K562 (cell line): Measurements from ENCODE around the gene CLEC3B.

Source experiments
- FOXM1 ChIP-seq, 2 experiments: fragments of 450-650 bp in 1 of 2; sonication (generic) in 1 of 2; formaldehyde crosslinking in 1 of 2; IDR thresholded peaks; 2 replicates each; pipeline versions ENCODE4 v1.6.1 to v1.9.0; 2017 to 2022; ENCODE audit warnings: low read depth in 2 of 2, mild to moderate bottlenecking in 2 of 2, missing genetic modification reagents in 1 of 2, moderate library complexity in 1 of 2
- GABPA ChIP-seq: fragments of 200-800 bp; sonication (Bioruptor generic); conservative IDR thresholded peaks from 2 replicates; pipeline ENCODE4 v1.6.1; 2016; ENCODE audit warnings: low read depth, missing genetic modification characterization, missing compliant biosample characterization
- TF ChIP-seq, protein P1 (sequence below): fragments of 200-800 bp; sonication (Bioruptor generic); IDR thresholded peaks from 2 replicates; pipeline ENCODE4 v1.6.1; 2016; ENCODE audit warnings: missing genetic modification characterization, missing compliant biosample characterization
- TF ChIP-seq, protein P2 (sequence below), 3 experiments: IDR thresholded peaks in 2 of 3; conservative IDR thresholded peaks in 1 of 3; 2 replicates each; pipeline ENCODE4 v1.5.1; 2011 to 2012; ENCODE audit warnings: low read length in 3 of 3, mild to moderate bottlenecking in 3 of 3, control low read depth in 2 of 3, improper control_type of control experiment in 1 of 3, inconsistent platforms in 1 of 3, low read depth in 1 of 3, mixed read lengths in 1 of 3, moderate library complexity in 1 of 3; ENCODE audit not compliant: insufficient read depth in 2 of 3

- TF ChIP-seq GABPA (tag) (peak; percentile 93), FOXM1 (IDR thresholded peaks at IDR 0.05; ENCODE audit: low read depth) (no peak; the same call in 1 of the 2 replicates), FOXM1 (CRISPR knock-in tag; IDR thresholded peaks at IDR 0.05; ENCODE audit: low read depth) (no peak)
- TF ChIP-seq, protein P1, sequence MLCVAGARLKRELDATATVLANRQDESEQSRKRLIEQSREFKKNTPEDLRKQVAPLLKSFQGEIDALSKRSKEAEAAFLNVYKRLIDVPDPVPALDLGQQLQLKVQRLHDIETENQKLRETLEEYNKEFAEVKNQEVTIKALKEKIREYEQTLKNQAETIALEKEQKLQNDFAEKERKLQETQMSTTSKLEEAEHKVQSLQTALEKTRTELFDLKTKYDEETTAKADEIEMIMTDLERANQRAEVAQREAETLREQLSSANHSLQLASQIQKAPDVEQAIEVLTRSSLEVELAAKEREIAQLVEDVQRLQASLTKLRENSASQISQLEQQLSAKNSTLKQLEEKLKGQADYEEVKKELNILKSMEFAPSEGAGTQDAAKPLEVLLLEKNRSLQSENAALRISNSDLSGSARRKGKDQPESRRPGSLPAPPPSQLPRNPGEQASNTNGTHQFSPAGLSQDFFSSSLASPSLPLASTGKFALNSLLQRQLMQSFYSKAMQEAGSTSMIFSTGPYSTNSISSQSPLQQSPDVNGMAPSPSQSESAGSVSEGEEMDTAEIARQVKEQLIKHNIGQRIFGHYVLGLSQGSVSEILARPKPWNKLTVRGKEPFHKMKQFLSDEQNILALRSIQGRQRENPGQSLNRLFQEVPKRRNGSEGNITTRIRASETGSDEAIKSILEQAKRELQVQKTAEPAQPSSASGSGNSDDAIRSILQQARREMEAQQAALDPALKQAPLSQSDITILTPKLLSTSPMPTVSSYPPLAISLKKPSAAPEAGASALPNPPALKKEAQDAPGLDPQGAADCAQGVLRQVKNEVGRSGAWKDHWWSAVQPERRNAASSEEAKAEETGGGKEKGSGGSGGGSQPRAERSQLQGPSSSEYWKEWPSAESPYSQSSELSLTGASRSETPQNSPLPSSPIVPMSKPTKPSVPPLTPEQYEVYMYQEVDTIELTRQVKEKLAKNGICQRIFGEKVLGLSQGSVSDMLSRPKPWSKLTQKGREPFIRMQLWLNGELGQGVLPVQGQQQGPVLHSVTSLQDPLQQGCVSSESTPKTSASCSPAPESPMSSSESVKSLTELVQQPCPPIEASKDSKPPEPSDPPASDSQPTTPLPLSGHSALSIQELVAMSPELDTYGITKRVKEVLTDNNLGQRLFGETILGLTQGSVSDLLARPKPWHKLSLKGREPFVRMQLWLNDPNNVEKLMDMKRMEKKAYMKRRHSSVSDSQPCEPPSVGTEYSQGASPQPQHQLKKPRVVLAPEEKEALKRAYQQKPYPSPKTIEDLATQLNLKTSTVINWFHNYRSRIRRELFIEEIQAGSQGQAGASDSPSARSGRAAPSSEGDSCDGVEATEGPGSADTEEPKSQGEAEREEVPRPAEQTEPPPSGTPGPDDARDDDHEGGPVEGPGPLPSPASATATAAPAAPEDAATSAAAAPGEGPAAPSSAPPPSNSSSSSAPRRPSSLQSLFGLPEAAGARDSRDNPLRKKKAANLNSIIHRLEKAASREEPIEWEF, result peak; percentile 100
- TF ChIP-seq, protein P2, sequence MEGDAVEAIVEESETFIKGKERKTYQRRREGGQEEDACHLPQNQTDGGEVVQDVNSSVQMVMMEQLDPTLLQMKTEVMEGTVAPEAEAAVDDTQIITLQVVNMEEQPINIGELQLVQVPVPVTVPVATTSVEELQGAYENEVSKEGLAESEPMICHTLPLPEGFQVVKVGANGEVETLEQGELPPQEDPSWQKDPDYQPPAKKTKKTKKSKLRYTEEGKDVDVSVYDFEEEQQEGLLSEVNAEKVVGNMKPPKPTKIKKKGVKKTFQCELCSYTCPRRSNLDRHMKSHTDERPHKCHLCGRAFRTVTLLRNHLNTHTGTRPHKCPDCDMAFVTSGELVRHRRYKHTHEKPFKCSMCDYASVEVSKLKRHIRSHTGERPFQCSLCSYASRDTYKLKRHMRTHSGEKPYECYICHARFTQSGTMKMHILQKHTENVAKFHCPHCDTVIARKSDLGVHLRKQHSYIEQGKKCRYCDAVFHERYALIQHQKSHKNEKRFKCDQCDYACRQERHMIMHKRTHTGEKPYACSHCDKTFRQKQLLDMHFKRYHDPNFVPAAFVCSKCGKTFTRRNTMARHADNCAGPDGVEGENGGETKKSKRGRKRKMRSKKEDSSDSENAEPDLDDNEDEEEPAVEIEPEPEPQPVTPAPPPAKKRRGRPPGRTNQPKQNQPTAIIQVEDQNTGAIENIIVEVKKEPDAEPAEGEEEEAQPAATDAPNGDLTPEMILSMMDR (IDR thresholded peaks at IDR 0.05 in 2 of 3, conservative IDR thresholded peaks at IDR 0.05 in 1 of 3; ENCODE audit: insufficient read depth in 2 of 3, low read depth in 1 of 3, low read length in 3 of 3), result no peak
These were observed 38.6 kb downstream of the CLEC3B start for GRCh38 chr3:45064512-45065372.
